HL-60 (cell line): Measurements from ENCODE around the gene NAAA.

Experiments used
- CTCF ChIP-seq: IDR thresholded peaks from one replicate; pipeline ENCODE4 v1.5.1; 2011; ENCODE audit warnings: low read length, control low read depth, inconsistent platforms; ENCODE audit not compliant: insufficient read depth
- POLR2AphosphoS5 ChIP-seq: IDR thresholded peaks from 2 replicates; pipeline ENCODE4 v1.6.1; 2012; ENCODE audit warnings: low read depth
- REST ChIP-seq: IDR thresholded peaks from 2 replicates; pipeline ENCODE4 v1.6.1; 2012; ENCODE audit warnings: low read depth; ENCODE audit not compliant: insufficient replicate concordance

- TF ChIP-seq CTCF = no peak
- TF ChIP-seq POLR2AphosphoS5 = no peak
- TF ChIP-seq REST = no peak
Observed at GRCh38 chr4:75902352-75902751, 38.5 kb downstream of the NAAA start, which contains the start of gene PPEF2.
